GM20431 (cell line): Measurements from ENCODE around the gene ABHD5.
"Not testable (repeated sequence)": the region's sequence is repeated elsewhere in the genome, so short reads cannot be mapped to it uniquely, and the experiment has no call there.

Source experiments
- in situ Hi-C: fragments of 300-500 bp; cut with MseI, MboI; formaldehyde crosslinking; loops from one replicate; pipeline ENCODE4 v1.15.0; 2020; ENCODE audit warnings: low sequenced_read_pairs; ENCODE audit not compliant: unreplicated experiment

Gene ABHD5

GRCh38 chr3:43690400-43691119, at the start of gene ABHD5:
Gene ABHD5, plus strand, starts transcription at chr3:43690938. Its CDS starts 55 bp downstream, at chr3:43690993.
- in situ Hi-C loops, result no loop called here

GRCh38 chr3:43641306-43642114, 49.2 kb upstream of the ABHD5 start:
- in situ Hi-C loops, result no loop called here

- in situ Hi-C loops, result no loop called here
Observed at GRCh38 chr3:43644443-43644842, 46.3 kb upstream of the ABHD5 start.

- in situ Hi-C loops, result no loop called here
Observed at GRCh38 chr3:43647331-43648166, 43.2 kb upstream of the ABHD5 start.

- in situ Hi-C loops, result no loop called here
Observed at GRCh38 chr3:43648957-43649356, 41.8 kb upstream of the ABHD5 start.

- in situ Hi-C loops, result no loop called here
Observed at GRCh38 chr3:43649365-43649968, 41.3 kb upstream of the ABHD5 start.

- in situ Hi-C loops, result no loop called here
Observed at GRCh38 chr3:43650345-43650744, 40.4 kb upstream of the ABHD5 start.

- in situ Hi-C loops, result not testable (repeated sequence)
Observed at GRCh38 chr3:43656390-43656789, 34.3 kb upstream of the ABHD5 start.

- in situ Hi-C loops, result no loop called here
Observed at GRCh38 chr3:43659250-43659880, 31.4 kb upstream of the ABHD5 start.

- in situ Hi-C loops, result not testable (repeated sequence)
Observed at GRCh38 chr3:43661376-43661775, 29.4 kb upstream of the ABHD5 start.

- in situ Hi-C loops, result not testable (repeated sequence)
Observed at GRCh38 chr3:43665011-43665410, 25.7 kb upstream of the ABHD5 start.

GRCh38 chr3:43670635-43671522, 19.9 kb upstream of the ABHD5 start:
- in situ Hi-C loops, result no loop called here

- in situ Hi-C loops, result no loop called here
Observed at GRCh38 chr3:43674345-43675085, 16.2 kb upstream of the ABHD5 start.

GRCh38 chr3:43675593-43675992, 15.1 kb upstream of the ABHD5 start:
- in situ Hi-C loops, result no loop called here

- in situ Hi-C loops, result no loop called here
Observed at GRCh38 chr3:43676441-43676840, 14.3 kb upstream of the ABHD5 start.

GRCh38 chr3:43678375-43678774, 12.4 kb upstream of the ABHD5 start:
- in situ Hi-C loops, result not testable (repeated sequence)

GRCh38 chr3:43678887-43679449, 11.8 kb upstream of the ABHD5 start:
- in situ Hi-C loops, result not testable (repeated sequence)

GRCh38 chr3:43680857-43681256, 9.9 kb upstream of the ABHD5 start:
- in situ Hi-C loops, result not testable (repeated sequence)
